ENCODE measurements around the gene POU2F3. TPM values are rescaled to one million over a fixed set of nuclear protein-coding genes. Genes with fewer than 3 reads are reported as not detected.

The POU2F3 gene
- total and polyA plus RNA-seq, 2 experiments from 2014 or later = not detected

- H3K79me2 ChIP-seq (ENCODE audit: insufficient read depth) = peaks cover 89% of the 10 kb centered on the region
- no peaks in the 10 kb centered on the region for H3K27me3 ChIP-seq (replicated peaks; ENCODE audit: insufficient read depth)
- no peaks in the 10 kb centered on the region for H3K9me3 ChIP-seq (ENCODE audit: low read depth)
- no peak overlapping the region for H2AFZ ChIP-seq
- peak overlapping the region; percentile 28 for H3K4me2 ChIP-seq (ENCODE audit: unreplicated experiment)
- TF ChIP-seq EZH2phosphoT487 (IDR thresholded peaks at IDR 0.05; ENCODE audit: insufficient read depth, low read depth) (no peak), EZH2 (IDR thresholded peaks at IDR 0.05; ENCODE audit: insufficient read depth, poor library complexity, severe bottlenecking) (no peak)
- 33 to 50% methylated on average over 5 of the region's 5 CpGs for WGBS, 2 experiments (ENCODE audit: low coverage in 1 of 2, low lambda C conversion rate in 2 of 2, missing lambda C conversion rate in 2 of 2)
- 0 out of 2 replicates have a peak overlapping the region, but pooled peaks have one; percentile 18 for H3K4me3 ChIP-seq
- no peak overlapping the region for H3K27ac ChIP-seq
- in situ Hi-C loops (cut with MboI) = no loop called here
- H3K4me1 ChIP-seq (ENCODE audit: insufficient read depth) = peaks cover 26% of the 10 kb centered on the region
- H3K36me3 ChIP-seq (ENCODE audit: low read depth) = no peaks in the 10 kb centered on the region
- no peaks in the 10 kb centered on the region for H4K20me1 ChIP-seq (ENCODE audit: insufficient read depth)
- H3K9me2 ChIP-seq (ENCODE audit: insufficient read depth) = no peaks in the 10 kb centered on the region
- peak overlapping the region; percentile 37; the same call in 1 of the 2 replicates for H3K9ac ChIP-seq
- H3F3A ChIP-seq (ENCODE audit: insufficient read depth) = no peaks in the 10 kb centered on the region
- DNase-seq = peak; percentile 75
Measured at GRCh38 chr11:120215634-120216033, 24.3 kb upstream of the POU2F3 start.

DNA sequence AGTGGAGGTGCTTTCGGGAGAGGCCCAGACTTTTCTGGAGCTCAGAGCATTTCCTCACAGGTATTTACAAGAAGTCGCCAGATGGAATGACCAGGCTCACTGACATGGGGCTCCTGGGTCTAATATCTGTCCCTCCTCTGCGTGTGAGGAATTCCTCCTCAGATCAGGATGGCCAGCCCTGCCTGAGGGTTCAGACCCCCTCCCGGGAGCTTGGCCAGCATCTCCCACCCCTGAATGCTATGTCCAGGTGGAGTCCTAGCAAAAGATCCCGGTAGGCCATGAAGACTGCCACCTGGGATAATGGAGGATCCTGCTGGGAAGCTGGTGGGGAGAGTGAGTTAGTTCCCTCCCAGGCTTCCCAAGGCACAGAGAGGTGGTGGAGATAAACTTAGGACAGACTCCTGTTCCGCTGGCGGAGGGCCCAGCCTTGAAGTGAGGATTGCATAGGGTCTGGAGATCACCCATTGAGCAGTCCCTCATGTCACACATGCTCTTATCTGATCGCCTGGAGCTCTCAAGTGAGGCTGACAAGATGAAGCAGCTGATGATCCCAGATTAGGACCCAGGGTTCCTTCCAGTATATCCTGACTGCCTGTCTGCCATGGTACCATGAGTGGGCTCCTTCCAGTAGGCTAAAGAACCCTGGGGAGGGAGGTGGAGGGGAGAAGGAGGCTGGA lies 23.4 kb upstream of the POU2F3 start:
- H3K9ac ChIP-seq = no peak overlapping the region
- H3K27me3 ChIP-seq (replicated peaks; ENCODE audit: insufficient read depth) = no peaks in the 10 kb centered on the region
- H2AFZ ChIP-seq = no peak overlapping the region
- H4K20me1 ChIP-seq (ENCODE audit: insufficient read depth) = no peaks in the 10 kb centered on the region
- no peak for DNase-seq
- peaks cover 26% of the 10 kb centered on the region for H3K4me1 ChIP-seq (ENCODE audit: insufficient read depth)
- H3K9me2 ChIP-seq (ENCODE audit: insufficient read depth) = no peaks in the 10 kb centered on the region
- no peaks in the 10 kb centered on the region for H3K9me3 ChIP-seq (ENCODE audit: low read depth)
- 84 to 85% methylated on average over 8 of the region's 8 CpGs for WGBS, 2 experiments (ENCODE audit: low coverage in 1 of 2, low lambda C conversion rate in 2 of 2, missing lambda C conversion rate in 2 of 2)
- H3K36me3 ChIP-seq (ENCODE audit: low read depth) = no peaks in the 10 kb centered on the region
- H3K79me2 ChIP-seq (ENCODE audit: insufficient read depth) = peaks cover 94% of the 10 kb centered on the region
- no peak overlapping the region for H3K4me3 ChIP-seq
- TF ChIP-seq EZH2 (IDR thresholded peaks at IDR 0.05; ENCODE audit: insufficient read depth, poor library complexity, severe bottlenecking) (no peak), EZH2phosphoT487 (IDR thresholded peaks at IDR 0.05; ENCODE audit: insufficient read depth, low read depth) (no peak)
- H3K27ac ChIP-seq = no peak overlapping the region
- in situ Hi-C loops (cut with MboI) = no loop called here
- H3F3A ChIP-seq (ENCODE audit: insufficient read depth) = no peaks in the 10 kb centered on the region
- no peak overlapping the region for H3K4me2 ChIP-seq (ENCODE audit: unreplicated experiment)

- Histone ChIP-seq H3K4me2 (ENCODE audit: unreplicated experiment) (no peak overlapping the region), H3K79me2 (ENCODE audit: insufficient read depth) (peaks cover 87% of the 10 kb centered on the region), H3K9ac (no peak overlapping the region), H3K4me3 (no peak overlapping the region), H3K9me2 (ENCODE audit: insufficient read depth) (no peaks in the 10 kb centered on the region), H3K9me3 (ENCODE audit: low read depth) (no peaks in the 10 kb centered on the region), H3K4me1 (ENCODE audit: insufficient read depth) (peaks cover 25% of the 10 kb centered on the region), H3K36me3 (ENCODE audit: low read depth) (no peaks in the 10 kb centered on the region), H3K27me3 (replicated peaks; ENCODE audit: insufficient read depth) (no peaks in the 10 kb centered on the region), H4K20me1 (ENCODE audit: insufficient read depth) (no peaks in the 10 kb centered on the region), H3K27ac (no peak overlapping the region), H2AFZ (no peak overlapping the region), H3F3A (ENCODE audit: insufficient read depth) (no peaks in the 10 kb centered on the region)
- DNase-seq = no peak
- TF ChIP-seq EZH2phosphoT487 (IDR thresholded peaks at IDR 0.05; ENCODE audit: insufficient read depth, low read depth) (no peak), EZH2 (IDR thresholded peaks at IDR 0.05; ENCODE audit: insufficient read depth, poor library complexity, severe bottlenecking) (no peak)
- in situ Hi-C loops (cut with MboI) = no loop called here
- WGBS, 2 experiments (ENCODE audit: low coverage in 1 of 2, low lambda C conversion rate in 2 of 2, missing lambda C conversion rate in 2 of 2) = 93 to 94% methylated on average over 12 of the region's 12 CpGs
Measured at GRCh38 chr11:120217526-120217925, 22.4 kb upstream of the POU2F3 start.

DNA sequence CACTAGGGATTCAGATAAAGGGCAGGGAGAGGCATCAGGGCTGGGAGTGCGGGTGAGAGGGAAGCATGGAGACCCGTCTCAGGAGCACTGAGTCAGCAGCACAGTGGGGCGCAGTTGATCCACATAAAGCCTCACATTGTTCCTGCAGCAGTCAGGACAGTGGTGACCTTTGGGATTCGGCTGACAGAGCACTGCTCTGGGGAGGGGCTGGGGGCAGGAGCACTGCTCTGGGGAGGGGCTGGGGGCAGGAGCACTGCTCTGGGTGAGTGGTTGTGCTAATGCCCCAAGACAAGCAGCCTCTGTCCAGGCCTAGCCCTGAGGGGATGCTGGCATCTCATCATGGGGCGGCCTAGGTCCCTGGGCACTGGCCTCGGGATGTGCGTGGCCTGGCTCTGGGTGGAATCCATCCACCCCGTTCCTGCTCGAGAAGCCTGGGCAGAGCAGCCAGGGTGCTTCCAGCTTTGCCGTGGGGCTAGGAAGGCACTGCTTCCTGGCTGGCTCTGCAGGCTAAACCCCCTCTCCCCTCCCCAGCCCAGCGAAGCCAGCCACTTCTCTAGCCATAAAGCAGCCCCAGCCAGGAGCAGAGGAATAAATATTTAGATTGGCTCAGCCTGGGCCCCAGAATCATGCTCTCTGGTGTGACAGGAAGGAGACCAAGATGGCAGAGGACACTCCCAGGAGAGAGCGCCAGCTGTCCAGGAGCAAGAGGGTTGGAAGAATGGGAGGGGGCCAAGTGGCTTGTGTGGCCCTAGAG lies 21.8 kb upstream of the POU2F3 start:
- no peaks in the 10 kb centered on the region for H3K9me2 ChIP-seq (ENCODE audit: insufficient read depth)
- no peak overlapping the region for H3K9ac ChIP-seq
- in situ Hi-C loops (cut with MboI) = no loop called here
- H3K9me3 ChIP-seq (ENCODE audit: low read depth) = no peaks in the 10 kb centered on the region
- no peak overlapping the region for H2AFZ ChIP-seq
- no peaks in the 10 kb centered on the region for H3K36me3 ChIP-seq (ENCODE audit: low read depth)
- no peak overlapping the region for H3K4me3 ChIP-seq
- TF ChIP-seq EZH2 (IDR thresholded peaks at IDR 0.05; ENCODE audit: insufficient read depth, poor library complexity, severe bottlenecking) = no peak
- no peak for TF ChIP-seq EZH2phosphoT487 (IDR thresholded peaks at IDR 0.05; ENCODE audit: insufficient read depth, low read depth)
- H3K27ac ChIP-seq = no peak overlapping the region
- H3F3A ChIP-seq (ENCODE audit: insufficient read depth) = no peaks in the 10 kb centered on the region
- H3K27me3 ChIP-seq (replicated peaks; ENCODE audit: insufficient read depth) = no peaks in the 10 kb centered on the region
- no peaks in the 10 kb centered on the region for H4K20me1 ChIP-seq (ENCODE audit: insufficient read depth)
- peaks cover 81% of the 10 kb centered on the region for H3K79me2 ChIP-seq (ENCODE audit: insufficient read depth)
- 50 to 70% methylated on average over 10 to 11 of the region's 12 CpGs for WGBS, 2 experiments (ENCODE audit: low coverage in 1 of 2, low lambda C conversion rate in 2 of 2, missing lambda C conversion rate in 2 of 2)
- peaks cover 19% of the 10 kb centered on the region for H3K4me1 ChIP-seq (ENCODE audit: insufficient read depth)
- DNase-seq = no peak
- H3K4me2 ChIP-seq (ENCODE audit: unreplicated experiment) = no peak overlapping the region
